ENCODE measurements around the gene ZNF324. TPM values are rescaled to one million over a fixed set of nuclear protein-coding genes. Genes with fewer than 3 reads are reported as not detected.

The ZNF324 gene
- total and polyA plus RNA-seq, 9 of the 15 experiments (the other 6 are each of a cell fraction or from before 2014, with no cell fraction given), result 0.92 to 16.4 (median 5.3) TPM

- TF ChIP-seq CREB1 (IDR thresholded peaks at IDR 0.05) (peak; percentile 77), CREB1 (CRISPR knock-in tag; IDR thresholded peaks at IDR 0.05) (peak; percentile 89), GATAD2B (IDR thresholded peaks at IDR 0.05; ENCODE audit: borderline replicate concordance) (no peak; the same call in 1 of the 2 replicates), GATAD2A (IDR thresholded peaks at IDR 0.05) (peak; percentile 62; the same call in 1 of the 2 replicates), HMGXB4 (CRISPR knock-in tag; IDR thresholded peaks at IDR 0.05) (no peak), NR2F6 (CRISPR knock-in tag; IDR thresholded peaks at IDR 0.05) (no peak), ZNF77 (CRISPR knock-in tag; IDR thresholded peaks at IDR 0.05) (no peak), BCLAF1 (IDR thresholded peaks at IDR 0.05; ENCODE audit: borderline replicate concordance in 1 of 2, control insufficient read depth in 1 of 2, low read depth in 2 of 2, low read length in 1 of 2) (peak; percentile 47 to 95; a peak in 2 of 4 replicates), MYBL2 (IDR thresholded peaks at IDR 0.05; ENCODE audit: low read depth) (no peak), MYBL2 (CRISPR knock-in tag; IDR thresholded peaks at IDR 0.05; ENCODE audit: borderline replicate concordance) (no peak), ZC3H4 (CRISPR knock-in tag; IDR thresholded peaks at IDR 0.05; ENCODE audit: borderline replicate concordance) (no peak), ZBTB17 (CRISPR knock-in tag; IDR thresholded peaks at IDR 0.05) (no peak), ZNF347 (CRISPR knock-in tag; IDR thresholded peaks at IDR 0.05; ENCODE audit: low read depth) (no peak), TSC22D4 (tag; IDR thresholded peaks at IDR 0.05) (no peak)
- TF ChIP-seq, protein P1, sequence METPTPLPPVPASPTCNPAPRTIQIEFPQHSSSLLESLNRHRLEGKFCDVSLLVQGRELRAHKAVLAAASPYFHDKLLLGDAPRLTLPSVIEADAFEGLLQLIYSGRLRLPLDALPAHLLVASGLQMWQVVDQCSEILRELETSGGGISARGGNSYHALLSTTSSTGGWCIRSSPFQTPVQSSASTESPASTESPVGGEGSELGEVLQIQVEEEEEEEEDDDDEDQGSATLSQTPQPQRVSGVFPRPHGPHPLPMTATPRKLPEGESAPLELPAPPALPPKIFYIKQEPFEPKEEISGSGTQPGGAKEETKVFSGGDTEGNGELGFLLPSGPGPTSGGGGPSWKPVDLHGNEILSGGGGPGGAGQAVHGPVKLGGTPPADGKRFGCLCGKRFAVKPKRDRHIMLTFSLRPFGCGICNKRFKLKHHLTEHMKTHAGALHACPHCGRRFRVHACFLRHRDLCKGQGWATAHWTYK (CRISPR knock-in tag; IDR thresholded peaks at IDR 0.05), result peak; percentile 68; the same call in 1 of the 2 replicates
- TF ChIP-seq, protein P2, sequence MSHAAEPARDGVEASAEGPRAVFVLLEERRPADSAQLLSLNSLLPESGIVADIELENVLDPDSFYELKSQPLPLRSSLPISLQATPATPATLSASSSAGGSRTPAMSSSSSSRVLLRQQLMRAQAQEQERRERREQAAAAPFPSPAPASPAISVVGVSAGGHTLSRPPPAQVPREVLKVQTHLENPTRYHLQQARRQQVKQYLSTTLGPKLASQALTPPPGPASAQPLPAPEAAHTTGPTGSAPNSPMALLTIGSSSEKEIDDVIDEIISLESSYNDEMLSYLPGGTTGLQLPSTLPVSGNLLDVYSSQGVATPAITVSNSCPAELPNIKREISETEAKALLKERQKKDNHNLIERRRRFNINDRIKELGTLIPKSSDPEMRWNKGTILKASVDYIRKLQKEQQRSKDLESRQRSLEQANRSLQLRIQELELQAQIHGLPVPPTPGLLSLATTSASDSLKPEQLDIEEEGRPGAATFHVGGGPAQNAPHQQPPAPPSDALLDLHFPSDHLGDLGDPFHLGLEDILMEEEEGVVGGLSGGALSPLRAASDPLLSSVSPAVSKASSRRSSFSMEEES (CRISPR knock-in tag; IDR thresholded peaks at IDR 0.05), result no peak
- TF ChIP-seq, protein P3, sequence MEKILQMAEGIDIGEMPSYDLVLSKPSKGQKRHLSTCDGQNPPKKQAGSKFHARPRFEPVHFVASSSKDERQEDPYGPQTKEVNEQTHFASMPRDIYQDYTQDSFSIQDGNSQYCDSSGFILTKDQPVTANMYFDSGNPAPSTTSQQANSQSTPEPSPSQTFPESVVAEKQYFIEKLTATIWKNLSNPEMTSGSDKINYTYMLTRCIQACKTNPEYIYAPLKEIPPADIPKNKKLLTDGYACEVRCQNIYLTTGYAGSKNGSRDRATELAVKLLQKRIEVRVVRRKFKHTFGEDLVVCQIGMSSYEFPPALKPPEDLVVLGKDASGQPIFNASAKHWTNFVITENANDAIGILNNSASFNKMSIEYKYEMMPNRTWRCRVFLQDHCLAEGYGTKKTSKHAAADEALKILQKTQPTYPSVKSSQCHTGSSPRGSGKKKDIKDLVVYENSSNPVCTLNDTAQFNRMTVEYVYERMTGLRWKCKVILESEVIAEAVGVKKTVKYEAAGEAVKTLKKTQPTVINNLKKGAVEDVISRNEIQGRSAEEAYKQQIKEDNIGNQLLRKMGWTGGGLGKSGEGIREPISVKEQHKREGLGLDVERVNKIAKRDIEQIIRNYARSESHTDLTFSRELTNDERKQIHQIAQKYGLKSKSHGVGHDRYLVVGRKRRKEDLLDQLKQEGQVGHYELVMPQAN (IDR thresholded peaks at IDR 0.05; ENCODE audit: borderline replicate concordance), result peak; percentile 89
Measured at GRCh38 chr19:58499021-58499927, 32.4 kb downstream of the ZNF324 start (continued).

Data from K562 (cell line).